Neural cell (in vitro differentiated cells): ENCODE measurements around the gene NOD2. TPM values are rescaled to one million over a fixed set of nuclear protein-coding genes. Genes with fewer than 3 reads are reported as not detected.

Experiments
- H2AFZ ChIP-seq: fragments of 200-600, 300-800 bp; sonication (generic), shearing (Covaris generic); 2 replicates; pipeline ENCODE4 v1.6.0; 2014; ENCODE audit warnings: low read depth, mild to moderate bottlenecking, antibody characterized with exemption, low read length, moderate library complexity
- H3F3A ChIP-seq: fragments of 200-600 bp; shearing (Covaris generic); 2 replicates; pipeline ENCODE4 v1.6.1; 2016; ENCODE audit warnings: mild to moderate bottlenecking, moderate library complexity, mixed read lengths, antibody characterized with exemption, low read length; ENCODE audit not compliant: insufficient read depth, poor library complexity, severe bottlenecking
- H3K27ac ChIP-seq: fragments of 200-600, 300-800 bp; sonication (generic), shearing (Covaris generic); 2 replicates; pipeline ENCODE4 v1.5.1; 2014; ENCODE audit warnings: mild to moderate bottlenecking, low read length, moderate library complexity
- H3K27me3 ChIP-seq: fragments of 300-800, 200-600 bp; sonication (generic), shearing (Covaris generic); 2 replicates; pipeline ENCODE4 v1.6.0; 2014; ENCODE audit warnings: mild to moderate bottlenecking, low read depth, low read length, moderate library complexity; ENCODE audit not compliant: insufficient read depth
- H3K36me3 ChIP-seq: fragments of 300-800, 200-600 bp; sonication (generic), shearing (Covaris generic); 2 replicates; pipeline ENCODE4 v1.5.1; 2014; ENCODE audit warnings: mild to moderate bottlenecking, antibody characterized with exemption, low read length, moderate library complexity; ENCODE audit not compliant: insufficient read depth
- H3K4me2 ChIP-seq: fragments of 300-800, 200-600 bp; sonication (generic), shearing (Covaris generic); 2 replicates; pipeline ENCODE4 v1.6.0; 2014; ENCODE audit warnings: mild to moderate bottlenecking, low read length
- H3K4me3 ChIP-seq: fragments of 300-800, 200-600 bp; sonication (generic), shearing (Covaris generic); 2 replicates; pipeline ENCODE4 v1.5.1; 2014; ENCODE audit warnings: mild to moderate bottlenecking, low read length, moderate library complexity
- H3K79me2 ChIP-seq: fragments of 200-600 bp; shearing (Covaris generic); replicated peaks from 2 replicates; pipeline ENCODE4 v1.6.0; 2014; ENCODE audit warnings: mild to moderate bottlenecking, low read length, moderate library complexity; ENCODE audit not compliant: insufficient read depth
- H3K9ac ChIP-seq: fragments of 300-800, 200-600 bp; sonication (generic), shearing (Covaris generic); 2 replicates; pipeline ENCODE4 v1.6.1; 2016; ENCODE audit warnings: mild to moderate bottlenecking, low read length, mixed read lengths
- H3K9me2 ChIP-seq: fragments of 200-600 bp; shearing (Covaris generic); 2 replicates; pipeline ENCODE4 v1.6.1; 2016; ENCODE audit warnings: mild to moderate bottlenecking, low read length, mixed read lengths; ENCODE audit not compliant: insufficient read depth
- H3K9me3 ChIP-seq: fragments of 200-600, 300-800 bp; sonication (generic), shearing (Covaris generic); 2 replicates; pipeline ENCODE4 v1.6.1; 2016; ENCODE audit warnings: mild to moderate bottlenecking, mixed run types, low read length, moderate library complexity, mixed read lengths
- H4K20me1 ChIP-seq: fragments of 200-600 bp; shearing (Covaris generic); 2 replicates; pipeline ENCODE4 v1.6.1; 2016; ENCODE audit warnings: mild to moderate bottlenecking, mixed run types; ENCODE audit not compliant: insufficient read depth
- CTCF ChIP-seq: fragments of 450-650 bp; IDR thresholded peaks from 2 replicates; pipeline ENCODE4 v1.5.1; 2014; ENCODE audit warnings: antibody characterized with exemption, mild to moderate bottlenecking, moderate library complexity; ENCODE audit not compliant: poor library complexity, severe bottlenecking
- EP300 ChIP-seq: fragments of 450-650 bp; conservative IDR thresholded peaks from 2 replicates; pipeline ENCODE4 v1.6.1; 2014; ENCODE audit warnings: antibody characterized with exemption, mild to moderate bottlenecking, moderate library complexity; ENCODE audit not compliant: poor library complexity, severe bottlenecking
- EZH2 ChIP-seq: fragments of 200-600, 300-800 bp; shearing (Covaris generic), sonication (generic); IDR thresholded peaks from 2 replicates; pipeline ENCODE4 v1.6.1; 2014; ENCODE audit warnings: antibody characterized with exemption, low read length, borderline replicate concordance, mild to moderate bottlenecking; ENCODE audit not compliant: insufficient read depth, poor library complexity, severe bottlenecking
- MXI1 ChIP-seq: fragments of 450-650 bp; conservative IDR thresholded peaks from 2 replicates; pipeline ENCODE4 v1.6.1; 2014; ENCODE audit warnings: antibody characterized with exemption, mild to moderate bottlenecking; ENCODE audit not compliant: poor library complexity, severe bottlenecking
- POLR2AphosphoS5 ChIP-seq: IDR thresholded peaks from 2 replicates; pipeline ENCODE4 v1.6.1; 2012
- RAD21 ChIP-seq: fragments of 450-650 bp; conservative IDR thresholded peaks from 2 replicates; pipeline ENCODE4 v1.6.1; 2014; ENCODE audit warnings: antibody characterized with exemption, mild to moderate bottlenecking, moderate library complexity
- SMC3 ChIP-seq: fragments of 450-650 bp; conservative IDR thresholded peaks from 2 replicates; pipeline ENCODE4 v1.6.1; 2014; ENCODE audit warnings: antibody characterized with exemption, mild to moderate bottlenecking, moderate library complexity; ENCODE audit not compliant: poor library complexity
- TAF1 ChIP-seq: IDR thresholded peaks from 2 replicates; pipeline ENCODE4 v1.6.1; 2012; ENCODE audit warnings: low read depth
- polyA plus RNA-seq: library from polyadenylated mRNA; depleted of rRNA; stranded (reverse); fragments of >200 nt; gene quantifications from 2 replicates; pipeline ENCODE4 v1.2.3, GENCODE V29; 2014
- TF ChIP-seq, protein P1 (sequence below): IDR thresholded peaks from 2 replicates; pipeline ENCODE4 v1.6.1; 2012; ENCODE audit warnings: borderline replicate concordance

The NOD2 gene
- polyA plus RNA-seq, 1 donor from 2014 or later: not detected

DNA sequence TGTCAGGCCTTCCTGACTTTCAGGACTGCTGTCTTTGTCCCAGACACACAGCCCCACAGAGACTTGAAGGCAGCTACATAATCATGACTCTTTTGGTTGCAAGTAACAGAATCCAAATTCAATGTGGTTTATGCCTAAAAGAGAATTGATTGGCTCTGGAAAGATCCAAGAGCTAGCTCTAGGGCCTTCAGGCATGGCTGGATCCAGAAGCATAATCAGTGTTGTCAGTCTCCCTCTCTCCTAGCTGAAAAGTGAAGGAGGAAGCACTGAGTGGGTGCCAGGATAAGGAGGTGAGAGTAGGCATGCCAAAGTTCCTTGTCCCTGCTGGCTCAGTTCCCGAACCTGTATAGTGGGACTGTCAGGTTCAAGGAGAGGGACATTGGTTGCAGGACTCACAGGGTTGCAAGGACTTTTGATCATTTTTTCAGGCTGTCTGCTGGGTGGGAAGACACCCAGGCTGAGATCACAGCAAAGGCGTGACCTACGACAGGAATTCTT, 37.8 kb upstream of the NOD2 start:
- Histone ChIP-seq H3K9me3 (no peaks in the 10 kb centered on the region), H3K4me2 (no peak overlapping the region), H3K27ac (no peak overlapping the region), H2AFZ (no peak overlapping the region), H4K20me1 (no peaks in the 10 kb centered on the region), H3F3A (no peaks in the 10 kb centered on the region), H3K4me3 (no peak overlapping the region), H3K79me2 (no peaks in the 10 kb centered on the region), H3K9me2 (no peaks in the 10 kb centered on the region), H3K36me3 (no peaks in the 10 kb centered on the region), H3K9ac (no peak overlapping the region), H3K27me3 (no peaks in the 10 kb centered on the region)
- TF ChIP-seq POLR2AphosphoS5 (no peak), RAD21 (no peak), EP300 (no peak), MXI1 (no peak), CTCF (no peak), SMC3 (no peak), TAF1 (no peak), EZH2 (no peak)
- TF ChIP-seq, protein P1, sequence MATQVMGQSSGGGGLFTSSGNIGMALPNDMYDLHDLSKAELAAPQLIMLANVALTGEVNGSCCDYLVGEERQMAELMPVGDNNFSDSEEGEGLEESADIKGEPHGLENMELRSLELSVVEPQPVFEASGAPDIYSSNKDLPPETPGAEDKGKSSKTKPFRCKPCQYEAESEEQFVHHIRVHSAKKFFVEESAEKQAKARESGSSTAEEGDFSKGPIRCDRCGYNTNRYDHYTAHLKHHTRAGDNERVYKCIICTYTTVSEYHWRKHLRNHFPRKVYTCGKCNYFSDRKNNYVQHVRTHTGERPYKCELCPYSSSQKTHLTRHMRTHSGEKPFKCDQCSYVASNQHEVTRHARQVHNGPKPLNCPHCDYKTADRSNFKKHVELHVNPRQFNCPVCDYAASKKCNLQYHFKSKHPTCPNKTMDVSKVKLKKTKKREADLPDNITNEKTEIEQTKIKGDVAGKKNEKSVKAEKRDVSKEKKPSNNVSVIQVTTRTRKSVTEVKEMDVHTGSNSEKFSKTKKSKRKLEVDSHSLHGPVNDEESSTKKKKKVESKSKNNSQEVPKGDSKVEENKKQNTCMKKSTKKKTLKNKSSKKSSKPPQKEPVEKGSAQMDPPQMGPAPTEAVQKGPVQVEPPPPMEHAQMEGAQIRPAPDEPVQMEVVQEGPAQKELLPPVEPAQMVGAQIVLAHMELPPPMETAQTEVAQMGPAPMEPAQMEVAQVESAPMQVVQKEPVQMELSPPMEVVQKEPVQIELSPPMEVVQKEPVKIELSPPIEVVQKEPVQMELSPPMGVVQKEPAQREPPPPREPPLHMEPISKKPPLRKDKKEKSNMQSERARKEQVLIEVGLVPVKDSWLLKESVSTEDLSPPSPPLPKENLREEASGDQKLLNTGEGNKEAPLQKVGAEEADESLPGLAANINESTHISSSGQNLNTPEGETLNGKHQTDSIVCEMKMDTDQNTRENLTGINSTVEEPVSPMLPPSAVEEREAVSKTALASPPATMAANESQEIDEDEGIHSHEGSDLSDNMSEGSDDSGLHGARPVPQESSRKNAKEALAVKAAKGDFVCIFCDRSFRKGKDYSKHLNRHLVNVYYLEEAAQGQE: no peak

DNA sequence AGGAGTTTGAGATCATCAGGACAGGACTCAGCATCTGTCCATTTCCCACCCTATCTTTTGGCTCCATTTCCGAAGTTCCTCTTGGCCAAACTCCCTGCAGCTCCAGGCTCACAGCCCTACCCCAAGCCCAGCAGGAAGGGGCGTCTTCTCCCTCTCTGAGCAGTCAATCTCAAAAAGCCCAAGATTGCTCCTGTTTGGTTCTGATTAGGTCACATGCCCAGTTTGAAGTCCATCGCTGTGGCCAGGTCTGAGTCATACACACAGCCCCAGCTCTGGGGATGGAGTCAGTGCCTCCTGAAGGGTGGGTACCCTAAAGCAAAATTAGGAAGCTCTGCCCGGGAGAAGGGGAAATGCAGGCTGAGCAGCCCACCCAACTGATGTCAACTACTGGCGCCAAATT, 36.2 kb upstream of the NOD2 start:
- TF ChIP-seq MXI1 (no peak), RAD21 (no peak), EZH2 (no peak), TAF1 (no peak), SMC3 (no peak), EP300 (no peak), POLR2AphosphoS5 (no peak), CTCF (no peak)
- TF ChIP-seq, protein P1: no peak
- no peak overlapping the region for H3K4me2 ChIP-seq
- H3K9me2 ChIP-seq: no peaks in the 10 kb centered on the region
- H3K27ac ChIP-seq: no peak overlapping the region
- H3K27me3 ChIP-seq: no peaks in the 10 kb centered on the region
- no peak overlapping the region for H3K4me3 ChIP-seq
- H3K36me3 ChIP-seq: no peaks in the 10 kb centered on the region
- H4K20me1 ChIP-seq: no peaks in the 10 kb centered on the region
- H3F3A ChIP-seq: no peaks in the 10 kb centered on the region
- H3K9me3 ChIP-seq: no peaks in the 10 kb centered on the region
- H2AFZ ChIP-seq: no peak overlapping the region
- no peaks in the 10 kb centered on the region for H3K79me2 ChIP-seq
- H3K9ac ChIP-seq: no peak overlapping the region
